Measurements from ENCODE around the gene TSHZ1.

Gene TSHZ1

DNA sequence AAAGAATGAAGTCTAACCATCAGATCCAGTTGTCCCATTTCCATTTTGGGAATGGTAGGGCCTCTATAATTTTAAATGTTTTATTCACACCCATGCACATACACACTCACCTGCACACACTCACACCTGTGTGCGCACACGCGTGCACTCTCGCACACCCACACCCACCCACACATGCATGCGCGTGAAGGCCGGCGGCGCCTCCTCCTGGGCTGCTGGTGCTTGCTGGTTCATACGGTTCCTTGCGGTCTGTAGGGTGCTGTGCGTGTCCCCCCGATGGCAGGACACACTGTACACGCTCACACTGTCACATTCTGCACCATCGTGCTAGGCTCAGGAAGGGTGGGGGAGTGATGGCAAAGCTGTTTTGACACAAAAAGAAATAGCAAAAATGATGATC is 63.2 kb downstream of the TSHZ1 start:
- no peak for DNase-seq (ENCODE audit: low spot score in 2 of 2)
- peaks cover 45% of the 10 kb centered on the region for H3K4me1 Mint-ChIP-seq
- no peaks in the 10 kb centered on the region for H3K9me3 Mint-ChIP-seq
- no peaks in the 10 kb centered on the region for H3K36me3 Mint-ChIP-seq
- H3K4me3 Mint-ChIP-seq = no peak overlapping the region
- H3K27ac Mint-ChIP-seq = no peak overlapping the region
- no peak for ATAC-seq

DNA sequence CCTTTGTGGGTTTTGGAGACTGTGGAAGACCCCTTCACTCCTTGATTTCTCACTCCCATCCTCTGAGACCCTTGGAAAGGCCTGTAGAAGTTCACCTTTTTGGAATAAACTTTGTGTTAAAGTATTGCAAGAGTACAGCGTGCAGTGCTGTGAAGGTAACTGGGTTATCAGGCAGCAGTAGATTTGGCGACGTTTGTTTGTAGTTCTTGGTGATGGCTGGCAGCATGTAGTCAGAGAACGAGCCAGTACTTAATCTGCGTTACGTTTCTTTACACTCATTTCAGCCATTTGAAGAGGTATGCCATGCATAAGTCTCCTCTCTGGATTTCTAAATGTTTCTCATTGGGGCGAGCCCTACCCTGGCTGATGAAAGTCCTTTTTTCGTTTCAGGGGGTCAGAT is 64.6 kb downstream of the TSHZ1 start:
- no peaks in the 10 kb centered on the region for H3K36me3 Mint-ChIP-seq
- no peak overlapping the region for H3K4me3 Mint-ChIP-seq
- H3K4me1 Mint-ChIP-seq = peaks cover 49% of the 10 kb centered on the region
- ATAC-seq = no peak
- H3K9me3 Mint-ChIP-seq = no peaks in the 10 kb centered on the region
- H3K27ac Mint-ChIP-seq = no peak overlapping the region
- no peak for DNase-seq (ENCODE audit: low spot score in 2 of 2)

DNA sequence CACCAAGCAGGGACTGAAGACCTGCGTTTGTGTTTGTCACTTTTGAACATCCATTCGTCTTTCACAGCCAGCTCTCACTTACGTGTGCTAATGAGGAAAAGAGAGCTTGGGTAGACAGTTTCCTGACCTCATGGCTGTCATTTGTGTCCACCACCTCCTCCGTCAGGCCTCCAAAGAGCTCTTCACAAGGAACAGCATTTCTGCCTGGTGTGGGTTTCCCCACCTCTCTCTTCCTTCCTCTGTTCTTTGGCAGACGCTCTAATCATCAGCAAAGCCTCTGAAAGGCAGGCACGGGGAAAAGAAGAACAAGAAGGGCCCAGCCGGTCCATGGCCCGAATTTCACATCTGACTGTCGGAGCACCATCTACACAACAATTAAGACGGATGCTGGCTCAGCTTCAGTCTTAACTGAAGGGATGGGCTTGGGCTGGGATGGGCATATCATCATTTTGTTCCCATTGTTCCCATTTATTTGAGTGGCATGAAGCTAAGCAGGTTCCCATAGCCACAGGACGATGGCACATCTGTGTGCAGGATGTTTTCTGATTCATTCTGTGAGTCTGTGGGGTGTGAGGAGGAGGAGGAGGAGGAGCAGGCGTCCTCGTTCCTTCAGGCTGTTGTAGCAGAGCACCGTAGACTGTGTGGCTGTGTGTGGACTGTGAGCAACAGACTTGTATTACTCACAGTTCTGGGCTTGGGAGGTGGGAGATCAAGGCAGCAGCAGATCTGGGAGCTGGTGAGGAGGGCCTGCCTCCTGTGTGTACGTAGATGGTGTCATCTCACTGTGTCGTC is 66.4 kb downstream of the TSHZ1 start:
- no peak for DNase-seq (ENCODE audit: low spot score in 2 of 2)
- Mint-ChIP-seq H3K9me3 (no peaks in the 10 kb centered on the region), H3K4me3 (peak overlapping the region; percentile 45), H3K27ac (peak overlapping the region; percentile 90), H3K36me3 (peaks cover 8% of the 10 kb centered on the region), H3K4me1 (peaks cover 60% of the 10 kb centered on the region)
- peak; percentile 92 for ATAC-seq

DNA sequence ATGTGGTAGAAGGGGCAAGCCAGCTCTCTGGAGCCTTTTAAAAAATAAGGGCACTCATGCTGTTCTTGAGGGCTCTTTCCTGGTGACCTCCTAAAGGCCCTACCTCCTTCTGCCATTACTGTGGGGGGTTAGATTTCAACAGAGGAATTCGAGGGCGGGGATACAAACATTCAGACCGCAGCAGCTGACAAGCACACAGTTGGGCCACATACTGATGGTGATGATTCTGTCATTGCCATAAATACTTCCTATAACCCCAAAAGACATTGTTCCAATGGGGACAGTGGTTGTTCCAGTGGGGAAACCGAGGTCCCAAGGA is 67.0 kb downstream of the TSHZ1 start:
- Mint-ChIP-seq H3K36me3 (peaks cover 8% of the 10 kb centered on the region), H3K4me1 (peaks cover 63% of the 10 kb centered on the region), H3K27ac (peak overlapping the region; percentile 90), H3K4me3 (peak overlapping the region; percentile 45), H3K9me3 (no peaks in the 10 kb centered on the region)
- DNase-seq (ENCODE audit: low spot score in 2 of 2) = no peak
- no peak for ATAC-seq

DNA sequence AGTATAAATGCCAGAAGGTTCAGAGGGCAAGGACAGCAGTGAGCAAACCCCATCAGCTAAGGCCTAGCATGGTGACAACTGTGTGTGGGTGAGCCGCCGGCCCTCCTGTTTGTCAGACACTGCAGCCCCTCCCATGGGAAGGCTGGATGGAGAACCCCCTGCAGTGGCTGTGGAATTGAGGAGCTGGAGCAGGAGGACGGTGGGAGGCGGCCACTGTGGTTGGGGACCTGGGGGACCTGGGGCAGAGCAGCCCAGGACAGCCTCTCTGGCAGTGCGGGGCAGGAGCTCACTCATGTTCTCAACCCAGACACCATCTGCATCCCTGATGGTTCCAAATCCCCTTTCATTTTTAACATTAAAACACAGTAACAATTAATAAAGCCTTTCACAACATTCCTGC is 68.8 kb downstream of the TSHZ1 start:
- DNase-seq (ENCODE audit: low spot score in 2 of 2) (no peak), ATAC-seq (no peak)
- Mint-ChIP-seq H3K36me3 (peaks cover 8% of the 10 kb centered on the region), H3K4me3 (no peak overlapping the region), H3K27ac (peak overlapping the region; percentile 82), H3K9me3 (no peaks in the 10 kb centered on the region), H3K4me1 (peaks cover 62% of the 10 kb centered on the region)

DNA sequence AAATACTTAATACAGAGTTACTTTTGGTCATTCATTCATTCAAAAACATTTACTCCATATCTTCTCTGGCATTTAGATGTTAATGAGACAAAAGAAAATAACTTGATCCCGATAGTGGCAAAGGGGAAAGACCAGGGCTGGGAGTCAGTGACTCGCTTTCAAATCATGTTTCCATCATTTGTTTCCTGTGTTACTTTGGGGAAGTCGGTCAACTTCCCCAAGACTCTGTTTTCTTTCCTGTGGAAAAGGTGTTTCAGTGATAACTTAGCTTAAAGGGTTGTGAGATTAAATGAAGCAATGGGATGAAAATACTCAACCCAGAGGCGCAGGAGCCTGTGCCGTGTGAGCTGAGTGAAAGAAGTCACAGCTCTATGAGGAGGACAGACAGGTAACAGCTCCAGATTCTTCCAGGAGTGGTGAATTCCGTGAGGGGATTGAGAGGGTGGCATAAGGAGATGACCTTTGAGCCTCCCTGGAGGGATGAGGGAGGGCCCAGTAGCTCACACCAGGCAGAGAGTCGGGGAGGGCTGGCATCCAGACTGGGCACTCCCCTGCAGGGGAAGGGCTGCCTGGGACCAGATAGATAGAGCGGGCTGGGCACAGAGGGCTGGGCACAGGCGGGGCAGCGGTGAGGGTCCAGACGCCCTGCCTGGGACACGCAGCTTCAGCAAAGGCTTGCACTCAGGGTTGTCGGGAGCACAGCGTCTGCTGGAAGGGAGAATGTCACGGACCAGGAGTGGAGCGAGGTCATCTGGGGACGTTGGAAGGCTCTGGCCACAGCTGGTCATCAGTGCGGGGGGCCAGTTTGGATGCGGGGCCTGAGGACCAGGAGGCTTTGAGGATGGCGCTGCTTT is 70.1 kb downstream of the TSHZ1 start:
- ATAC-seq (no peak), DNase-seq (ENCODE audit: low spot score in 2 of 2) (no peak)
- Mint-ChIP-seq H3K4me1 (peaks cover 66% of the 10 kb centered on the region), H3K4me3 (no peak overlapping the region), H3K9me3 (no peaks in the 10 kb centered on the region), H3K36me3 (peaks cover 14% of the 10 kb centered on the region), H3K27ac (peak overlapping the region; percentile 82)

DNA sequence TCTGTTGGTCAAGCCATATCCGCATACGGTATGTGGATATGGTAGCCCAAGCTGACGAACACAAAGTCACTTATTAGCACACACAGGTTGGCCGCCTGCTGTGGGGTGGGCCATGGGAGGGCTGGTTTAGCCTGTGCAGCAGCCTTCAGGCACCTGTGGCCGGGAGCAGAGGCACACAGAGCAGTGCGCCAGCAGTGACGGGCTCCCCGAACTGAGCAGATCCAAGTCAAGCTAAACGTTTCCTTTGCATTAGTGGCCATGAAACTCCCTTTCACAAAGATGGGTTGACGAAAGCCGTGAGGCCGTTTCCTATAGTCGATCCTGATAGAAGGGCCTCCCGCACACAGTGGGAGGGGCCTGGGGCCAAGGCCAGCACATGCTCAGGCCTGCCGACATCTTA is 72.1 kb downstream of the TSHZ1 start:
- peaks cover 50% of the 10 kb centered on the region for H3K4me1 Mint-ChIP-seq
- no peaks in the 10 kb centered on the region for H3K9me3 Mint-ChIP-seq

DNA sequence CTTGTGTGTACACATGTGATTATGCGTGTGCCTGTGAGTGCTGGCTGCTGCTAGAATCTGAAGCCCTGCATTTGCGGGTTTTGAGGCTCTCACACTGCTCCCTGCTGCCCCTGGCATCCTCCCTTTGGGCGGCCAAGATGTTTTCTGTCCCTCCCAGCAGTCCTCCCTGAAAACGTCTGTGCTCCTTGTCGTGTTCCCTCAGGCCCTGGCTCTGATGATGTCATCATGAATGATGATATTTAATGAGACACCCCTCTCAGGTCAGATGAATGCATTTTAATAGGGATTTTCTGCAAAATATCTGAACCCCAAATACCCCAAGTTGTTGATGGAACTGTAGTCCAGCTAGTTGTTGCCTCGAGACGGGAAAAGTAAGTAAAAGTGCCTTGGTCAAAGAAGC is 73.1 kb downstream of the TSHZ1 start:
- Mint-ChIP-seq H3K27ac (peak overlapping the region; percentile 48), H3K4me1 (peaks cover 46% of the 10 kb centered on the region), H3K9me3 (no peaks in the 10 kb centered on the region), H3K36me3 (peaks cover 35% of the 10 kb centered on the region), H3K4me3 (no peak overlapping the region)
- ATAC-seq (no peak), DNase-seq (ENCODE audit: low spot score in 2 of 2) (peak in 1 of 2 donors; percentile 15)

More for the DNA sequence above, 72.1 kb downstream of the TSHZ1 start:
- no peak for DNase-seq (ENCODE audit: low spot score in 2 of 2)
- Mint-ChIP-seq H3K36me3 (peaks cover 28% of the 10 kb centered on the region), H3K27ac (no peak overlapping the region), H3K4me3 (no peak overlapping the region)
- ATAC-seq = no peak

DNA sequence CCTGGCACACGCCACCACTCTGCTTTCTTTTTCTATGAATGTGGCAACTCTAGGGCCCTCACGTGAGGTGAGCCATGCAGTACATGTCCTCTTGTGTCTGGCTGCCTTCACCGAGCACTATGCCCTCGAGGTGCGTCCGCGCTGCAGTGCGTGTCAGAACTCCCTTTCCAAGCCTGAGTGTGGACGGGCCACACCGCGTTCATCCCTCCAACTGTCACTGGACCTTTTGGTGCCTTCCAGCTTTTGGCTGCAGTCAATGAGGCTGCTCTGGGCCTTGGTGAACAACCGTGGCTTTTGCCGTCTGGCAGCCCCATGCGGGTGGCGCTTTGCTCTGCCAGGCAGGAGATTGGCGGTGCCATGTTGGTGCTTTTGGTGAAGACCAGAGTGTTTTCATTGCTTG is 74.0 kb downstream of the TSHZ1 start:
- Mint-ChIP-seq H3K4me1 (peaks cover 38% of the 10 kb centered on the region), H3K4me3 (no peak overlapping the region), H3K9me3 (no peaks in the 10 kb centered on the region), H3K36me3 (peaks cover 39% of the 10 kb centered on the region), H3K27ac (peak overlapping the region; percentile 60)
- DNase-seq (ENCODE audit: low spot score in 2 of 2) (peak in 1 of 2 donors; percentile 40), ATAC-seq (no peak)

DNA sequence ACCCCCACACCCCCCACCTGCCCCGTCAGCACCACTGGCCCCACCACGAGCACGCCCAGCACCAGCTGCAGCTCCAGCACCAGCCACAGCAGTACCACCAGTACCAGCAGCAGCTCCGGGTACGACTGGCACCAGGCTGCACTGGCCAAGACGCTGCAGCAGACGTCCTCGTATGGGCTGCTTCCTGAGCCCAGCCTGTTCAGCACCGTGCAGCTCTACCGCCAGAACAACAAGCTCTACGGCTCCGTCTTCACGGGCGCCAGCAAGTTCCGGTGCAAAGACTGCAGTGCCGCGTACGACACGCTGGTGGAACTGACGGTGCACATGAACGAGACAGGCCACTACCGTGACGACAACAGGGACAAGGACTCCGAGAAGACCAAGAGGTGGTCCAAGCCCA is 75.3 kb downstream of the TSHZ1 start:
- peak in 1 of 2 donors; percentile 17 for DNase-seq (ENCODE audit: low spot score in 2 of 2)
- H3K27ac Mint-ChIP-seq = no peak overlapping the region
- peaks cover 44% of the 10 kb centered on the region for H3K36me3 Mint-ChIP-seq
- no peak for ATAC-seq
- H3K4me1 Mint-ChIP-seq = peaks cover 25% of the 10 kb centered on the region
- no peak overlapping the region for H3K4me3 Mint-ChIP-seq
- no peaks in the 10 kb centered on the region for H3K9me3 Mint-ChIP-seq

DNA sequence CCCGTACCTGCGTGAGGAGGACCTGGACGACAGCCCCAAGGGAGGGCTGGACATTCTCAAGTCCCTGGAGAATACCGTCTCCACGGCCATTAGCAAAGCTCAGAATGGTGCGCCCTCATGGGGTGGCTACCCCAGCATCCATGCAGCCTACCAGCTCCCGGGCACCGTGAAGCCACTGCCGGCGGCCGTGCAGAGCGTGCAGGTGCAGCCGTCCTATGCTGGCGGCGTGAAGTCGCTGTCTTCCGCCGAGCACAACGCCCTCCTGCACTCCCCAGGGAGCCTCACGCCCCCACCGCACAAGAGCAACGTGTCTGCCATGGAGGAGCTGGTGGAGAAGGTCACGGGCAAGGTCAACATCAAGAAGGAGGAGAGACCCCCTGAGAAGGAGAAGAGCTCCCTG is 76.4 kb downstream of the TSHZ1 start:
- H3K36me3 Mint-ChIP-seq = peaks cover 37% of the 10 kb centered on the region
- ATAC-seq = no peak
- peaks cover 15% of the 10 kb centered on the region for H3K4me1 Mint-ChIP-seq
- no peak overlapping the region for H3K4me3 Mint-ChIP-seq
- DNase-seq (ENCODE audit: low spot score in 2 of 2) = no peak
- H3K27ac Mint-ChIP-seq = no peak overlapping the region
- no peaks in the 10 kb centered on the region for H3K9me3 Mint-ChIP-seq

DNA sequence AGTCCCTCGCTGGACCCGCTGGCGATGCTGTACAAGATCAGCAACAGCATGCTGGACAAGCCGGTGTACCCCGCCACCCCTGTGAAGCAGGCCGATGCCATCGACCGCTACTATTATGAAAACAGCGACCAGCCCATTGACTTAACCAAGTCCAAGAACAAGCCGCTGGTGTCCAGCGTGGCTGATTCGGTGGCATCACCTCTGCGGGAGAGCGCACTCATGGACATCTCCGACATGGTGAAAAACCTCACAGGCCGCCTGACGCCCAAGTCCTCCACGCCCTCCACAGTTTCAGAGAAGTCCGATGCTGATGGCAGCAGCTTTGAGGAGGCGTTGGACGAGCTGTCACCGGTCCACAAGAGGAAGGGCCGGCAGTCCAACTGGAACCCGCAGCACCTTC is 77.1 kb downstream of the TSHZ1 start:
- ATAC-seq (no peak), DNase-seq (ENCODE audit: low spot score in 2 of 2) (no peak)
- Mint-ChIP-seq H3K9me3 (no peaks in the 10 kb centered on the region), H3K4me1 (peaks cover 9% of the 10 kb centered on the region), H3K27ac (no peak overlapping the region), H3K36me3 (peaks cover 37% of the 10 kb centered on the region), H3K4me3 (no peak overlapping the region)

DNA sequence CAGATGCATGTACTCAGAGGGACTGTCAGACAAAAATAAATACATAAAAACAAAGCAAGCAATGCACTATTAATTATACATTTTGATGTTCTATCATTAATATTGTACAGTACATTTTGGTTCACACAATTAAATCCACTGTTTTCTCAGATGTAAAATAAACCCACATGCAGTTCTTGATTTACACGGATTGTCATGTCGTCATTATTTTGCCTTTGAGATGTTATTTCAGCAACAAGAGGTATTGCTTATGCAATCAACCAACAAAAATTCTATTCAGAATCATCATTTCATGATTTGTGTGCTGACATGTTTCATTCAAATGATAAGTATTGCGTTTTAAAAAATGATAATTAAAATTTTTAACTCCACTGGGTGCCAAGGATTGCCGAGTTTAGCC is 79.2 kb downstream of the TSHZ1 start:
- Mint-ChIP-seq H3K36me3 (peaks cover 37% of the 10 kb centered on the region), H3K27ac (no peak overlapping the region), H3K4me3 (no peak overlapping the region)

DNA sequence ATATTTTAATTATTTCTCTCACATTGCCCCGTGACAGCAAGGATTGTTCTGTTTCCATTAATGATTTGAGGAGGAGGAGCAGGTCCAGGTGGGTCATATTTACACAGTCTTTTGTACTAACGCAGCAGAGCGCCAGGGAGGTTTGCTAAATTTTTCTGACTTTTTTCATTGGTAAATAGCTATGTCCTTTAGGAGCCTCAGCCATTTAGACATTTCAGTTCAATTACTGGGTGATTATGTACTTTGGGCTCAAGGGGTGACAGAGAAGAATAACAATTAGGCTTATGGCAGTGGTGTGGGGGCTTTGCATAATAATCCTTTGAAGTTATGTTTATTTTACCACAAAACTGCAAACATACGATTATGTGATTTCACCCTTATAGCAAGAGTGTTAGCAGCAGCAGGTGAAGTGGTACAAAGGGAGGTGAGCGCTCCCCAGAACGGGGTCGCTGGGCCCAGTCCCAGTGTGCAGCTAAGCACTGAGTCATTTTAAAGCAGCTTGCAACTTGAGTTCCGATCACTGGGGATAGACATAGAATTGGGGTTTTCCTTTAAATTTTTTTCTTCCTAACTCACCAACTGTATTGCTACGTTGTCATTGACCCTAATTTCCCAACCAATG is 80.3 kb downstream of the TSHZ1 start:
- ATAC-seq (no peak), DNase-seq (ENCODE audit: low spot score in 2 of 2) (no peak)
- Mint-ChIP-seq H3K9me3 (no peaks in the 10 kb centered on the region), H3K4me1 (no peaks in the 10 kb centered on the region), H3K27ac (no peak overlapping the region), H3K36me3 (peaks cover 31% of the 10 kb centered on the region), H3K4me3 (no peak overlapping the region)

More for the DNA sequence above, 79.2 kb downstream of the TSHZ1 start:
- no peak for ATAC-seq
- H3K4me1 Mint-ChIP-seq = no peaks in the 10 kb centered on the region
- H3K9me3 Mint-ChIP-seq = no peaks in the 10 kb centered on the region
- DNase-seq (ENCODE audit: low spot score in 2 of 2) = no peak

DNA sequence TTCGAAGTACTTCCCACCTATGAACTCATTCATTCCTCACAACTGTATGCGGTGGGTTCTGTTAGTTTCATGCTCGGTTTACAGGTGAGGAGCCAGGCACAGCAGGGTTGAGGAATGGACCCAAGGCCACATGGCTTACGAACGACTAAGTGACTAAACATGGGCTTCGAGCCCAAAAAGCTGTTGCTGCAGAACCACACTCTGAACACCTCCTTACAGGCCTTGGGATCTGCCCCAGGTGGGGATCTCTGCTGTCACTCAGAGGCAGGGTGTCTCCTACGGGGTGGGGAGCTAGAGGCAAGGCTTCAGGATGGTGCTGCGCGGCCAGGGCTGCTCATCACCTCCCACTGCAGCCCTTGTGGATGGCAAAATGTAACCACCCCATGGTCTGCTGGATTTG is 80.9 kb downstream of the TSHZ1 start:
- Mint-ChIP-seq H3K4me1 (no peaks in the 10 kb centered on the region), H3K36me3 (peaks cover 29% of the 10 kb centered on the region), H3K27ac (no peak overlapping the region), H3K4me3 (no peak overlapping the region), H3K9me3 (no peaks in the 10 kb centered on the region)
- DNase-seq (ENCODE audit: low spot score in 2 of 2) = no peak
- ATAC-seq = no peak
